CD1c-positive myeloid dendritic cell (primary cell): Measurements from ENCODE around the gene PLEKHG3.

Experiments
- DNase-seq: peaks from one replicate; pipeline ENCODE4 v3.0.0-alpha.2; 2016; ENCODE audit errors: extremely low spot score

PLEKHG3 gene

GRCh38 chr14:64706593-64707193, 2.5 kb downstream of the PLEKHG3 start:
- DNase-seq, result no peak

DNA sequence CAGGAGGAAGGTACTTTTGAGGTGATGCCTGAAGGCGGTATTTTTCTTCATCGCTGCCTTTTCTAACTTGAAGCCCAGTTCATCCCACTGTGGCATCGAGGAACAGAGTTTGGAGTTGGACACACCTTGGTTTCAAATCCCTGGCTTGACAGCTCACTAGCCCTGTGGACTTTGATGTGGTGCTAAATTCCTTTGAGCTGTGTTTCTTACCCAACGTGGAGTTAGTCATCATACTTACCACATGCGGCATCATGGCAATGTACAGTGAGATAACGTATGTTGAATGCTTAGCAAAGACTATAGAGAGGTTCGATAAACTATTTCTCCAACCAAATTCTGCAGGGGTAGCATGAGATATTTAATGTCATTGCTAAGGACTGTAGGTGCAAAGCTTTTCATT, 3.4 kb downstream of the PLEKHG3 start:
- peak; percentile 26 for DNase-seq

DNA sequence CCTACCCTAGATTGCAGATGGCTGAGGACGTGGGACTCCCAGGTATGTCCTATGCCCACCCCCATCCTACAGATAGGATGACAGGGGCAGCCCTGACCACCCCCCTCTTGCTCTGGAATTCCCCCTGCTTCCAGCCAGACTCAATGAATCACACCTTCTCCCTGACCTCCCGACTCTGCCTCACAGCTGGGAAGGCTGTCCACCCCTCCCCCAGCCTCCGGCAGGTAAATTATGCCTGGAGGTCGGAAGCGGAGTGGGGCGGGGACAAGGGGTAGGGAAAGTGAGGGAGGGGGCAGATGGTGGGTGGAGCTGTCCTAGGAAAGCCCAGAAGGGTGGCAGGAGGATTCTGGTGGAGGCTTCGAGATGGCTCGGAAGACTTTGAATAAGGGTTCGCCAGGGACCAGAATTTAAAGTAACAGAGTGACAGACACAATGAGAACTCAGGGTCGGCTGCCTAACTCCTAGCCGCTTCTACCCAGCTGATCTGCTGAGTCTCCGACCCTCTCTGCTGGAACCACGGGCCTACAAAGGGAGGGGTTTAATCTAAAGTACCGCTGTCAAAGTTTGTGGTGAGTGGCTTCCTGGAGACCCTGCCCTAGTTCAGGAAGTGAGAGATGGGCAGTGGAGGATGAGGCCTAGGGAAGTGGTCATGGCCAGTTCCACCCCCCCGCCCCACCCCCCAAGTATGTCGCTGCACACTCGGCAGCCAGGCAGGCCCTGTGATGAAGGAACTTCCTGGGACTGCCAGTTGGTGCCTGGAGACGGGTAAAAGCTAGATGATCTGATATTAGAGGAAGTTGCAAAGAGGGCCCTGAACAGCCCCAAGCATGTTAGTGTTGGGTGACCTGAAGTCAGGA, 4.2 kb downstream of the PLEKHG3 start:
- DNase-seq, result peak; percentile 71

DNA sequence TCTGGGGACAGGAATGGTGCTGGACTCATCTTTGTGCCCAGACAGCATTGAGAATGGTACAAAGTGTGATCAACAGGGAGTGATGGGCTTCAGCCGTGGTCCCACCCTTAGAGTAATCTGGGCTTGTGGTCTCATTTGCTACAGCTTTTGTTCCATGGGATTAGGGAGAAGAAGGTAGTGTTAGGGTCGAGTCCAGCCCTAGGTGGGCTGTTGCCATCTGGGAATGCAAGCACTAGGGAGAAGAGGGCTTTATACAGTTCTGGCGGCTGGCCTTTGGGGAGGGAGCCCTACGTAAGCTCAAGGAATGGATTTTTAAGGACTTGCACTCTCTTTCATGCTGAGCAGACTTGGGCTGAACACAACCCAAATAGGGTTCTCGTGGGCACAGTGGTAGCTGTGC, 4.9 kb downstream of the PLEKHG3 start:
- DNase-seq, result no peak

- no peak for DNase-seq
Observed at GRCh38 chr14:64711039-64711438, 6.8 kb downstream of the PLEKHG3 start.

- DNase-seq, result no peak
Observed at GRCh38 chr14:64713677-64714076, 9.5 kb downstream of the PLEKHG3 start.

DNA sequence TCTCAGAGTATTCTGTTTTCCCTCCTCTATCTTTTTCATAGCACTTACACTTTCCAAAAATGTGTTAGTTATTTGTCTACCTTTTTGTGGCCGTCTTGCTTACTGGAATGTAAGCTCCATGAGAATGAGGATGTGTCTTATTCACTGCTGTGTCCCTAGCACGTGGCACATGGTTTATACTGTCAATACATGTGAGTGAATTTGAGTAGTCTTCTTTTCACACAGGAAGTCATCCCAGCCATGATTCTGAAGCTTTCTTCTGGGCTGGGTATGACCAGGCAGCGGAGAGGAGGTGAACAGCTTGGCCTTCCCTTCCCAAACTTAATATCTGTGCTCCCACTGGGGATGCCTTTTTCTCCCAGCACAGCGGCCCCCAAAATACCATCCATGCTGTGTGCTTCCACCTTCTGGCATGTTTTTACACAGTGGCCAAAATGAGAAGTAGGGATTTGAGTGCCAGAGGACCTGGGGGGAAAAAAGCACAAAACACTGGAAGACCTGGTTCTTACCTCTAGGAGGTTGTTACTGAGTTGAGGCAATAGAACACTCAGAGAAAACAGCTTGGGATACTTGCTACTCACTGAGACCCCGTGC, 10.3 kb downstream of the PLEKHG3 start:
- no peak for DNase-seq

- DNase-seq, result no peak
Observed at GRCh38 chr14:64715146-64715627, 11.0 kb downstream of the PLEKHG3 start.

DNA sequence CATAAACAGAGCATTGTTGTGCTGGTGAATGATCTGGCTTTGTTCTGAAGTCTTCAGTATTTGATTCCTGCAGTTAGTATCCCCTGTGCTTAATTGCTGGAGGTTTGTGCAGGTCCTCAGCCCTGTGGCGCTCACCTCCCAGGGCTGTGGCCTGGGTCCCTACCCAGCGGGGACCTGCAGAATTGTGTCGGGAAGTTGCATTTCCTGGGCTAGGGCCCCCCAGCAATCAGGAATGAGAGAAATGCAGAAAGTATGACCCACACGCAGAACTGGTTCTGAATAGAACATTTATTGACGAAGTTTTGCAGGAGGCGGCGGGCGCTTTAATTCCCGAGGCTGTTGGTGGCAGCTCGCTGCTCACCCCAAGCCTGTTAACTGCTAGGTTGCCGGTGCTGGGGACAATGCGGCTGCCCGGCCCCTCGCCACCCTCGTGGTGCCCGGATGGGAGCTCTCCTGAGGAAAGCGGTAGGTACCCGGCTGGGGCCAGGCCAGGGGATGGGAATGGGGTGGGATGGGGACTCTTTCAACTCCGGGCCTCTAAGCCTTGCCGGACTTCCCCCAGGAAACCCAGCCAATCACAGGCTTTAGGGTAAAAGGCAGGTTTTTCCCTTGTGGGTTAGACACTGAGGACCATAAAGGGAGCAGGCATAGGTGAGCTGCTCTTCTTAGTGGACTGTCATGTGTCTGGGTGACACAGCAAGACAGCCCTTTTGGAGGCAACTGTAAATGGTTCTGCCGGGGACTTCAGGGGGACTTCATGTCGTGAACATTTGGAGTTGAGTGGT, 11.6 kb downstream of the PLEKHG3 start:
- no peak for DNase-seq

DNA sequence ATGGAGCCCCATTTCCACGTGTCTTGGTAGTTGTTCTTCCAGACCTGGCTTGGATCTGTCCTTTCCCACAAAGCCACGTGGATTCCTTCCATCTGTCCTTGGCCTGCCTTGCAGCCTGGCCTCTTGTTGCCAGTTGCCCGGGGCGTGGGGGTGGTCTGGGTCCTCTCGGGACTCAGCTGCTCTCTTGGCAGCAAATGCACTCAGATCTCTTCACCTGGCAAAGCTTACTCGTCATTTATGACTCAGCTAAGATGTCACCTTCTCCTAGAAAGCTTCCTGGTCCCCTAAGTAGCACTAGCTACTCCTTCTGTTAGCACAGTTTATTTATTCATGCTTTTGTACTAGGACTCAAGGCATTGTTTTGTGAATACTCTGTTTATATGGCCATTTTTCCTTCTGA, 13.6 kb downstream of the PLEKHG3 start:
- no peak for DNase-seq

DNA sequence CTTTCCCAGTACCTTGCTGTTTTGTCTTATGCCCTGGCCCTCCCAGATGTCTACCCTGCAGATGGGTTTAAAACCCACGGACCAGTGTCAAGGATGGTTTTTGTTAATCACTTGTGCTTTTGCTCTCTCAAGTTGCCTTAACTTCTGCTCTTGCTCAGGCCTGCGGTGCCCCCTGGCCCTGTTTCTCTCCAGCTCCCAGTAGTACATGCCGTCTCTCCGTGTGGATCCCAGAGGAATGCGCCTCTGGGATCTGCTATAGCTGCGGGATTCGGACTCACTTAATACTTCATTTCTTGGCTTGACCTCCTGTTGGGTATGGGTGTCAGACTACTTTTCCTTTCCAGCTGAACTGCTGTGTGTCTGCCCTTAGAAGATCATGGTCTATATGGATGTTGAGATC, 14.5 kb downstream of the PLEKHG3 start:
- no peak for DNase-seq

GRCh38 chr14:64719601-64720000, 15.4 kb downstream of the PLEKHG3 start:
- no peak for DNase-seq

GRCh38 chr14:64720131-64720576, 15.9 kb downstream of the PLEKHG3 start:
- peak; percentile 43 for DNase-seq

GRCh38 chr14:64721391-64721791, 17.2 kb downstream of the PLEKHG3 start:
- DNase-seq, result no peak

GRCh38 chr14:64721899-64722298, 17.7 kb downstream of the PLEKHG3 start:
- no peak for DNase-seq

GRCh38 chr14:64722842-64723447, 18.7 kb downstream of the PLEKHG3 start:
- DNase-seq, result no peak

- DNase-seq, result no peak
Observed at GRCh38 chr14:64723691-64724577, 19.7 kb downstream of the PLEKHG3 start.

- no peak for DNase-seq
Observed at GRCh38 chr14:64724578-64724930, 20.3 kb downstream of the PLEKHG3 start.

- no peak for DNase-seq
Observed at GRCh38 chr14:64725261-64725815, 21.1 kb downstream of the PLEKHG3 start.

- DNase-seq, result no peak
Observed at GRCh38 chr14:64725879-64726584, 21.8 kb downstream of the PLEKHG3 start.
